SH-SY5Y (cell line): ENCODE data around the gene IYD.

Experiments
- GATA2 ChIP-seq: IDR thresholded peaks from 2 replicates; pipeline ENCODE4 v1.6.1; 2011; ENCODE audit warnings: mild to moderate bottlenecking, low read depth, low read length
- GATA3 ChIP-seq: IDR thresholded peaks from 2 replicates; pipeline ENCODE4 v1.6.1; 2011; ENCODE audit warnings: low read depth, mild to moderate bottlenecking, low read length, moderate library complexity

DNA sequence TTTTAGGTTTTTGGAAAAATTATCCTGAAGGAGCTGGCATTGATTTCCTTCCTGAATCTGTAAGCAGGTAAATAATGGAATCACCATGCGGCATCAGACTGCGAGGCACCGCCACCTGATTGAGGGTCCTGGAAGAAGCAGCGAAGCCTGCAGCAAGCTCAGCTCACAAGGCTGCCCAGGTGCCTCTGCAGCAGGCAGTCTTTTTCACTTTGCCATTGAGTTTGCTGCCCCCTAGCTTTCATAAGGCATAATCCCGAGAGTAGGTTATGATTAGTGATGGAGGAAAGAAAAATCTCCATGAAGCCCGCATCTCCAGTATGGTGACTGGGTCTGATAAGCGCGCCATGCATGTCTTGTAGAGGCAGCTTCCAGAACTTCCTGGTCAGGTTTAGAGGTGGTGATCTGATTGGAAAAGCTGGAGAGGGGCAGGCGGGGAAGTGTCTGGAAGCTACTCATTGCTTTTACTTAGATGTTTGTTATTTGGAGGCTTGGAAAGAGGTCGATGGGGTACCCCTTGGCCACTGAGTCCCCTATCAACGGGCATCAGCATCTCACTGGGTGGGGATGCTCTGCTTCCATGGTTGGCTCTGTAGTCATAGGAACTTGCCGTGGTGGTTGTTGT lies 26.7 kb downstream of the IYD start:
- TF ChIP-seq GATA3, result no peak
- no peak for TF ChIP-seq GATA2
